SH-SY5Y (cell line): ENCODE results near the gene PRR12.

Source experiments
- GATA2 ChIP-seq: IDR thresholded peaks from 2 replicates; pipeline ENCODE4 v1.6.1; 2011; ENCODE audit warnings: mild to moderate bottlenecking, low read depth, low read length
- GATA3 ChIP-seq: IDR thresholded peaks from 2 replicates; pipeline ENCODE4 v1.6.1; 2011; ENCODE audit warnings: low read depth, mild to moderate bottlenecking, low read length, moderate library complexity

DNA sequence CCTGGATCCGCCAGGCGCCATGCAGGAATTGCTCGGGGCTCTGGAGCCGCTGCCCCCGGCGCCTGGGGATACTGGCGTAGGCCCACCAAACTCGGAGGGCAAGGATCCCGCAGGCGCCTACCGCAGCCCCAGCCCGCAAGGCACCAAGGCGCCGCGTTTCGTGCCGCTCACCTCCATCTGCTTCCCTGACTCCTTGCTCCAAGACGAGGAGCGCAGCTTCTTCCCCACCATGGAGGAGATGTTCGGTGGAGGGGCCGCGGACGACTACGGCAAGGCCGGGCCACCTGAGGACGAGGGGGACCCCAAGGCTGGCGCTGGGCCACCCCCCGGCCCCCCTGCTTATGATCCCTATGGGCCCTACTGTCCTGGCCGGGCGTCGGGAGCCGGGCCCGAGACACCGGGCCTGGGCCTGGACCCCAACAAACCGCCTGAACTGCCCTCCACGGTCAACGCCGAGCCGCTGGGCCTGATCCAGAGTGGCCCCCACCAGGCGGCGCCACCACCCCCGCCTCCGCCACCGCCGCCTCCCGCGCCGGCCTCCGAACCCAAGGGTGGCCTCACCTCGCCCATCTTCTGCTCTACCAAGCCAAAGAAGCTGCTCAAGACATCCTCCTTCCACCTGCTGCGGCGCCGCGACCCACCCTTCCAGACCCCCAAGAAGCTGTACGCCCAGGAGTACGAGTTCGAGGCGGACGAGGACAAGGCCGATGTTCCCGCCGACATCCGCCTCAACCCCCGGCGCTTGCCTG lies 6.1 kb downstream of the PRR12 start:
- no peak for TF ChIP-seq GATA2
- no peak for TF ChIP-seq GATA3
